Spleen (tissue), 11 donors: ENCODE data around the gene INTS6. TPM values are rescaled to one million over a fixed set of nuclear protein-coding genes. Genes with fewer than 3 reads are reported as not detected.

Experiments
- DNase-seq: peaks from one replicate; pipeline ENCODE4 v3.0.0-alpha.2; 2020
- H3K27ac ChIP-seq, 8 donors: fragments of 200-600 bp; sonication (generic) in 7 of 8; 1 replicate in 4 of 8; 2 replicates in 4 of 8; pipeline versions ENCODE4 v1.5.0 to v1.8.0; 2016 to 2021; ENCODE audit warnings: inconsistent platforms in 4 of 8, mild to moderate bottlenecking in 4 of 8, moderate library complexity in 1 of 8
- H3K27me3 ChIP-seq, 7 donors: fragments of 200-600 bp; sonication (generic) in 6 of 7; replicated peaks in 1 of 7; 1 replicate in 4 of 7; 2 replicates in 3 of 7; pipeline versions ENCODE4 v1.5.0 to v1.8.0; 2016 to 2021; ENCODE audit warnings: inconsistent platforms in 3 of 7, mild to moderate bottlenecking in 1 of 7
- H3K36me3 ChIP-seq, 6 donors: fragments of 200-600 bp; sonication (generic) in 5 of 6; 1 replicate in 4 of 6; 2 replicates in 2 of 6; pipeline versions ENCODE4 v1.5.0 to v1.8.0; 2016 to 2021; ENCODE audit warnings: inconsistent platforms in 2 of 6
- H3K4me1 ChIP-seq, 6 donors: fragments of 200-600 bp; sonication (generic) in 5 of 6; 1 replicate in 3 of 6; 2 replicates in 3 of 6; pipeline versions ENCODE4 v1.5.0 to v1.8.0; 2016 to 2021; ENCODE audit warnings: inconsistent platforms in 3 of 6
- H3K4me3 ChIP-seq, 8 donors: fragments of 200-600 bp; sonication (generic) in 7 of 8; 1 replicate in 4 of 8; 2 replicates in 4 of 8; pipeline versions ENCODE4 v1.5.0 to v1.8.0; 2016 to 2021; ENCODE audit warnings: inconsistent platforms in 4 of 8, mild to moderate bottlenecking in 4 of 8, moderate library complexity in 2 of 8
- H3K9me3 ChIP-seq, 8 donors: fragments of 200-600 bp; sonication (generic) in 7 of 8; 1 replicate in 4 of 8; 2 replicates in 4 of 8; pipeline versions ENCODE4 v1.5.0 to v1.8.0; 2016 to 2021; ENCODE audit warnings: inconsistent platforms in 4 of 8
- CTCF ChIP-seq, 11 experiments: fragments of 200-600 bp in 7 of 11; fragments of 450-650 bp in 4 of 11; sonication (generic) in 4 of 11; IDR thresholded peaks in 8 of 11; conservative IDR thresholded peaks in 3 of 11; 1 replicate in 7 of 11; 2 replicates in 4 of 11; pipeline versions ENCODE4 v1.4.0 to v1.8.0; 2016 to 2021; ENCODE audit warnings: antibody characterized with exemption in 11 of 11, inconsistent platforms in 4 of 11, mild to moderate bottlenecking in 1 of 11
- POLR2A ChIP-seq, 3 donors: fragments of 450-650 bp; IDR thresholded peaks; one replicate each; pipeline ENCODE4 v1.5.1; 2017; ENCODE audit warnings: antibody characterized with exemption in 3 of 3, mild to moderate bottlenecking in 1 of 3
- POLR2AphosphoS5 ChIP-seq, 3 donors: sonication (generic); formaldehyde crosslinking; IDR thresholded peaks; one replicate each; pipeline ENCODE4 v1.5.1; 2017; ENCODE audit warnings: antibody characterized with exemption in 3 of 3
- WGBS, 5 donors: extraction: QIAGEN DNeasy Blood & Tissue Kit in 3 of 5; methylation state at CpG; one replicate each; pipeline versions ENCODE4 v1.1.5 to v1.1.7; 2013 to 2018; 5-methylcytosine and 5-hydroxymethylcytosine counted together
- intact Hi-C: fragments of 100-400 bp; cut with DNase I; formaldehyde crosslinking; loops from one replicate; pipeline ENCODE4 v1.15.0; 2023; ENCODE audit warnings: low total_unique reads
- polyA plus RNA-seq, 3 donors: library from polyadenylated mRNA; stranded (reverse); fragments of 200-250 nt; gene quantifications; one replicate each; pipeline ENCODE4 v1.2.1, GENCODE V29; 2013
- total RNA-seq, 7 donors: library from RNA; depleted of rRNA in 3 of 7; stranded (reverse); fragments of >200 nt in 3 of 7; fragmentation: NEBNext Ultra II Directional in 4 of 7; extraction: Animal tissue kit (Norgen Biotek cat#: 25700) in 4 of 7; gene quantifications; one replicate each; pipeline versions ENCODE4 v1.1.0 to v1.2.1, GENCODE V29; 2016 to 2021
- donor health status: healthy with polysubstance abuse.
- donor health status: DM: no; HTN: no; CAD: no; lungs with moderate emphysema.
- donor health status: DM: no; HTN: no; CAD: no.
- donor health status: Bipolar disorder and iron deficiency.
- donor health status: healthy.
- donor health status: DM: no; HTN: no; CAD: no.
- donor health status: DM: yes; HTN: yes; CAD: no.

The INTS6 gene
- total and polyA plus RNA-seq, 10 donors, result 9.0 to 61.8 (median 45.8) TPM

- TF ChIP-seq CTCF (IDR thresholded peaks at IDR 0.05 in 8 of 11, conservative IDR thresholded peaks at IDR 0.05 in 3 of 11), result no peak
- no peak for TF ChIP-seq POLR2A (IDR thresholded peaks at IDR 0.05)
- TF ChIP-seq POLR2AphosphoS5 (IDR thresholded peaks at IDR 0.05), result no peak
- no peaks in the 10 kb centered on the region for H3K27me3 ChIP-seq
- no peak for DNase-seq
- peaks cover 0 to 36% (median 10%) of the 10 kb centered on the region in 6 donors for H3K4me1 ChIP-seq
- intact Hi-C loops, result no loop called here
- no peak overlapping the region for H3K27ac ChIP-seq
- H3K4me3 ChIP-seq, result no peak overlapping the region
- peaks cover 0 to 42% (median 6%) of the 10 kb centered on the region in 6 donors for H3K36me3 ChIP-seq
- no peaks in the 10 kb centered on the region for H3K9me3 ChIP-seq
These were observed 58.1 kb downstream of the INTS6 start for GRCh38 chr13:51394724-51395123.

GRCh38 chr13:51385114-51385513 is 67.7 kb downstream of the INTS6 start:
- no peak for DNase-seq
- Histone ChIP-seq H3K27ac (no peak overlapping the region), H3K36me3 (peaks cover 0 to 86% (median 22%) of the 10 kb centered on the region in 6 donors), H3K9me3 (no peaks in the 10 kb centered on the region), H3K27me3 (no peaks in the 10 kb centered on the region), H3K4me1 (no peaks in the 10 kb centered on the region), H3K4me3 (no peak overlapping the region)
- TF ChIP-seq POLR2A (IDR thresholded peaks at IDR 0.05), result no peak
- no peak for TF ChIP-seq POLR2AphosphoS5 (IDR thresholded peaks at IDR 0.05)
- no peak for TF ChIP-seq CTCF (IDR thresholded peaks at IDR 0.05 in 8 of 11, conservative IDR thresholded peaks at IDR 0.05 in 3 of 11)
- 93 to 97% (median 94%) methylated on average over 2 of the region's 2 CpGs for WGBS, 5 donors
- intact Hi-C loops, result no loop called here

GRCh38 chr13:51380269-51380668 is 72.6 kb downstream of the INTS6 start:
- Histone ChIP-seq H3K27ac (no peak overlapping the region), H3K4me3 (no peak overlapping the region), H3K27me3 (no peaks in the 10 kb centered on the region), H3K36me3 (peaks cover 0 to 97% (median 53%) of the 10 kb centered on the region in 6 donors), H3K4me1 (no peaks in the 10 kb centered on the region), H3K9me3 (no peaks in the 10 kb centered on the region)
- no peak for TF ChIP-seq POLR2A (IDR thresholded peaks at IDR 0.05)
- no peak for TF ChIP-seq CTCF (IDR thresholded peaks at IDR 0.05 in 8 of 11, conservative IDR thresholded peaks at IDR 0.05 in 3 of 11)
- no peak for TF ChIP-seq POLR2AphosphoS5 (IDR thresholded peaks at IDR 0.05)
- WGBS, 5 donors, result 84 to 94% (median 91%) methylated on average over 4 of the region's 4 CpGs
- DNase-seq, result no peak
- intact Hi-C loops, result no loop called here

GRCh38 chr13:51373451-51373850 is 79.4 kb downstream of the INTS6 start:
- DNase-seq, result no peak
- Histone ChIP-seq H3K27me3 (no peaks in the 10 kb centered on the region), H3K4me3 (no peak overlapping the region), H3K27ac (no peak overlapping the region), H3K4me1 (no peaks in the 10 kb centered on the region), H3K9me3 (no peaks in the 10 kb centered on the region), H3K36me3 (peaks cover 3 to 100% (median 60%) of the 10 kb centered on the region in 6 donors)
- intact Hi-C loops, result no loop called here
- WGBS, 5 donors, result 93 to 98% (median 97%) methylated on average over 2 of the region's 2 CpGs
- TF ChIP-seq CTCF (IDR thresholded peaks at IDR 0.05 in 8 of 11, conservative IDR thresholded peaks at IDR 0.05 in 3 of 11) (no peak), POLR2A (IDR thresholded peaks at IDR 0.05) (no peak), POLR2AphosphoS5 (IDR thresholded peaks at IDR 0.05) (no peak)
